ENCODE results near the gene TERT. TPM values are rescaled to one million over a fixed set of nuclear protein-coding genes. Genes with fewer than 3 reads are reported as not detected.

TERT gene
- polyA plus RNA-seq, 1 experiment = not detected

GRCh38 chr5:1219098-1219767 is 75.6 kb downstream of the TERT start:
- no peak for DNase-seq (ENCODE audit: low read depth)
- Histone ChIP-seq H3K4me3 (ENCODE audit: low read depth, low read length) (no peak overlapping the region), H3K27me3 (ENCODE audit: control insufficient read depth, insufficient read depth, low read length) (no peaks in the 10 kb centered on the region), H3K36me3 (ENCODE audit: control insufficient read depth, insufficient read depth, low read length) (no peaks in the 10 kb centered on the region)
- CTCF ChIA-PET = interaction anchor here (0.8 kb wide), 1 partner anchor 52 kb away, joined by 3 read pairs; no protein-coding TSS in a partner anchor
- POLR2A ChIA-PET = no interaction called here
- no peak for TF ChIP-seq CTCF (IDR thresholded peaks at IDR 0.05; ENCODE audit: insufficient read depth, low read depth, low read length)

- no peaks in the 10 kb centered on the region for H3K36me3 ChIP-seq (ENCODE audit: control insufficient read depth, insufficient read depth, low read length)
- CTCF ChIA-PET = interaction anchor here (0.6 to 0.8 kb wide), 2 partner anchors 51 to 64 kb away, joined by 3 read pairs; no protein-coding TSS in a partner anchor
- TF ChIP-seq CTCF (IDR thresholded peaks at IDR 0.05; ENCODE audit: insufficient read depth, low read depth, low read length) = no peak
- H3K4me3 ChIP-seq (ENCODE audit: low read depth, low read length) = no peak overlapping the region
- POLR2A ChIA-PET = no interaction called here
- H3K27me3 ChIP-seq (ENCODE audit: control insufficient read depth, insufficient read depth, low read length) = no peaks in the 10 kb centered on the region
- DNase-seq (ENCODE audit: low read depth) = no peak
These were observed 76.4 kb downstream of the TERT start for GRCh38 chr5:1218351-1219080.

- CTCF ChIA-PET = no interaction called here
- no peaks in the 10 kb centered on the region for H3K36me3 ChIP-seq (ENCODE audit: control insufficient read depth, insufficient read depth, low read length)
- DNase-seq (ENCODE audit: low read depth) = no peak
- TF ChIP-seq CTCF (IDR thresholded peaks at IDR 0.05; ENCODE audit: insufficient read depth, low read depth, low read length) = no peak
- H3K27me3 ChIP-seq (ENCODE audit: control insufficient read depth, insufficient read depth, low read length) = no peaks in the 10 kb centered on the region
- no peak overlapping the region for H3K4me3 ChIP-seq (ENCODE audit: low read depth, low read length)
- POLR2A ChIA-PET = no interaction called here
These were observed 77.2 kb downstream of the TERT start for GRCh38 chr5:1217596-1218206.

- H3K36me3 ChIP-seq (ENCODE audit: control insufficient read depth, insufficient read depth, low read length) = no peaks in the 10 kb centered on the region
- no peak overlapping the region for H3K4me3 ChIP-seq (ENCODE audit: low read depth, low read length)
- CTCF ChIA-PET = no interaction called here
- POLR2A ChIA-PET = no interaction called here
- DNase-seq (ENCODE audit: low read depth) = no peak
- no peaks in the 10 kb centered on the region for H3K27me3 ChIP-seq (ENCODE audit: control insufficient read depth, insufficient read depth, low read length)
- TF ChIP-seq CTCF (IDR thresholded peaks at IDR 0.05; ENCODE audit: insufficient read depth, low read depth, low read length) = no peak
These were observed 78.0 kb downstream of the TERT start for GRCh38 chr5:1216918-1217295.

- ChIA-PET POLR2A (no interaction called here), CTCF (no interaction called here)
- H3K4me3 ChIP-seq (ENCODE audit: low read depth, low read length) = no peak overlapping the region
- DNase-seq (ENCODE audit: low read depth) = no peak
- no peaks in the 10 kb centered on the region for H3K36me3 ChIP-seq (ENCODE audit: control insufficient read depth, insufficient read depth, low read length)
- TF ChIP-seq CTCF (IDR thresholded peaks at IDR 0.05; ENCODE audit: insufficient read depth, low read depth, low read length) = no peak
- no peaks in the 10 kb centered on the region for H3K27me3 ChIP-seq (ENCODE audit: control insufficient read depth, insufficient read depth, low read length)
These were observed 78.5 kb downstream of the TERT start for GRCh38 chr5:1216211-1216917.

Data from BJ (cell line).